ENCODE measurements around the gene HNRNPA2B1.

DNA sequence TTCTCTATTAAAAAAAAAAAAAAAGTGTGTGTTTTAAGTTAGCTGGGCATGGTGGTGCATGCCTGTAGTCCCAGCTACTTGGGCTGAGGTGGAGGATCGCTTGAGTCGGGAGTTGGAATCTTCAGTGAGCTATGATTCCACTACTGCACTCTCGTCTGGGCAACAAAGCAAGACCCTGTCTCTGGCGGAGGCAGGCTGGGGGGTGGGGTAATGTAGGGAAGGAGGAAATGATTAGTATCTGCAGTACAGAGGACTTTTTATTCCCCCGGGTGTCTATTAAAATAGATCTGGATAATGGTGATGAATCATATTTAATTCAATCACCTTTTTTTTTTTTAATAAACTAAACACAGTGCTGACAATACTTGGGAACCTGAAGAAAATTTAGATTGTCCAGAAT, 7.5 kb upstream of the HNRNPA2B1 start:
- TF ChIP-seq, protein P1, sequence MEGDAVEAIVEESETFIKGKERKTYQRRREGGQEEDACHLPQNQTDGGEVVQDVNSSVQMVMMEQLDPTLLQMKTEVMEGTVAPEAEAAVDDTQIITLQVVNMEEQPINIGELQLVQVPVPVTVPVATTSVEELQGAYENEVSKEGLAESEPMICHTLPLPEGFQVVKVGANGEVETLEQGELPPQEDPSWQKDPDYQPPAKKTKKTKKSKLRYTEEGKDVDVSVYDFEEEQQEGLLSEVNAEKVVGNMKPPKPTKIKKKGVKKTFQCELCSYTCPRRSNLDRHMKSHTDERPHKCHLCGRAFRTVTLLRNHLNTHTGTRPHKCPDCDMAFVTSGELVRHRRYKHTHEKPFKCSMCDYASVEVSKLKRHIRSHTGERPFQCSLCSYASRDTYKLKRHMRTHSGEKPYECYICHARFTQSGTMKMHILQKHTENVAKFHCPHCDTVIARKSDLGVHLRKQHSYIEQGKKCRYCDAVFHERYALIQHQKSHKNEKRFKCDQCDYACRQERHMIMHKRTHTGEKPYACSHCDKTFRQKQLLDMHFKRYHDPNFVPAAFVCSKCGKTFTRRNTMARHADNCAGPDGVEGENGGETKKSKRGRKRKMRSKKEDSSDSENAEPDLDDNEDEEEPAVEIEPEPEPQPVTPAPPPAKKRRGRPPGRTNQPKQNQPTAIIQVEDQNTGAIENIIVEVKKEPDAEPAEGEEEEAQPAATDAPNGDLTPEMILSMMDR (IDR thresholded peaks at IDR 0.05; ENCODE audit: low read depth, low read length, poor library complexity, severe bottlenecking): no peak
- no peak for TF ChIP-seq EZH2phosphoT487 (IDR thresholded peaks at IDR 0.05; ENCODE audit: borderline replicate concordance, low read length)

All from DOHH2 (cell line).